ENCODE data around the gene OCLN. TPM values are rescaled to one million over a fixed set of nuclear protein-coding genes. Genes with fewer than 3 reads are reported as not detected.
"Not testable (repeated sequence)": the region's sequence is repeated elsewhere in the genome, so short reads cannot be mapped to it uniquely, and the experiment has no call there.

Gene OCLN, protein sequence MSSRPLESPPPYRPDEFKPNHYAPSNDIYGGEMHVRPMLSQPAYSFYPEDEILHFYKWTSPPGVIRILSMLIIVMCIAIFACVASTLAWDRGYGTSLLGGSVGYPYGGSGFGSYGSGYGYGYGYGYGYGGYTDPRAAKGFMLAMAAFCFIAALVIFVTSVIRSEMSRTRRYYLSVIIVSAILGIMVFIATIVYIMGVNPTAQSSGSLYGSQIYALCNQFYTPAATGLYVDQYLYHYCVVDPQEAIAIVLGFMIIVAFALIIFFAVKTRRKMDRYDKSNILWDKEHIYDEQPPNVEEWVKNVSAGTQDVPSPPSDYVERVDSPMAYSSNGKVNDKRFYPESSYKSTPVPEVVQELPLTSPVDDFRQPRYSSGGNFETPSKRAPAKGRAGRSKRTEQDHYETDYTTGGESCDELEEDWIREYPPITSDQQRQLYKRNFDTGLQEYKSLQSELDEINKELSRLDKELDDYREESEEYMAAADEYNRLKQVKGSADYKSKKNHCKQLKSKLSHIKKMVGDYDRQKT
- total RNA-seq (2021; fragmentation: NEBNext Ultra II Directional; extraction: Animal tissue kit (Norgen Biotek cat#: 25700)): 1 to 10 TPM in 1 of 6 experiments, under 1 TPM in 5; 0.38 to 1.3 (median 0.66) TPM
- long read RNA-seq: 0 reads

- peak within 1 kb of the TSS; percentile 86 for H3K4me3 Mint-ChIP-seq
- H3K4me1 Mint-ChIP-seq (ENCODE audit: low read depth): peaks cover 7% of the 10 kb centered on the region; the same call in 1 of the 2 replicates
- DNase-seq: no peak
- H3K27ac Mint-ChIP-seq: no peak within 1 kb of the TSS
- no peaks in the 10 kb centered on the region for H3K9me3 Mint-ChIP-seq
- no peaks in the 10 kb centered on the region for H3K36me3 Mint-ChIP-seq (ENCODE audit: low read depth)
- no peak for TF ChIP-seq CTCF (IDR thresholded peaks at IDR 0.05)
- H3K27me3 Mint-ChIP-seq (ENCODE audit: insufficient read depth): peaks cover 27% of the 10 kb centered on the region
Observed at GRCh38 chr5:69492391-69492922, at the start of gene OCLN. TSS of gene OCLN (plus strand) at chr5:69492790. CDS start at chr5:69504245, 11,455 bp downstream.

- no peak for TF ChIP-seq CTCF (IDR thresholded peaks at IDR 0.05)
- Mint-ChIP-seq H3K27me3 (ENCODE audit: insufficient read depth) (no peaks in the 10 kb centered on the region), H3K27ac (no peak overlapping the region), H3K9me3 (no peaks in the 10 kb centered on the region), H3K36me3 (ENCODE audit: low read depth) (no peaks in the 10 kb centered on the region), H3K4me1 (ENCODE audit: low read depth) (peaks cover 5% of the 10 kb centered on the region; the same call in 1 of the 2 replicates), H3K4me3 (no peak overlapping the region)
- DNase-seq: no peak
Observed at GRCh38 chr5:69444127-69444754, 48.3 kb upstream of the OCLN start.

DNA sequence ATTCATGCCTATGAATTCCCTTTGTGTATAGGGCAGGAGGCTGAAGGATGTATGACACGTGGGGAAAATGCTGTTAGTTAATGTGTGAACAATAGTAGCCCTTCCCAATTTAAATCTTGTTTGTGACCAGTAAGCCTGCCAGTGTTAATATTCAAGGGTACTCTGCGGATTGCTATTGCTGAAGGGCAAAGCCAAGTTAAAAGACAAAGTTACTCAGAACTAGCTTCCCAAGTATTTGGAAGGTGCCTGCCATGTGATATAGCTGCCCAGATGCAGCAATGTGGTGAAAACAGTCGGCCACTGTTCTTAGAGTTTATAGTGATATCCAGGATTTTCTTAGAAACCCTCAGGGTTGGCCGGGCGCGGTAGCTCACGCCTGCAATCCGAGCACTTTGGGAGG, 43.1 kb upstream of the OCLN start:
- Mint-ChIP-seq H3K27me3 (ENCODE audit: insufficient read depth) (no peaks in the 10 kb centered on the region; the same call in 1 of the 2 replicates), H3K36me3 (ENCODE audit: low read depth) (no peaks in the 10 kb centered on the region), H3K27ac (no peak overlapping the region), H3K9me3 (no peaks in the 10 kb centered on the region), H3K4me3 (no peak overlapping the region), H3K4me1 (ENCODE audit: low read depth) (peaks cover 6% of the 10 kb centered on the region)
- TF ChIP-seq CTCF (IDR thresholded peaks at IDR 0.05): no peak
- no peak for DNase-seq

GRCh38 chr5:69450116-69450515, 42.5 kb upstream of the OCLN start:
- H3K4me1 Mint-ChIP-seq (ENCODE audit: low read depth): peaks cover 6% of the 10 kb centered on the region
- peaks cover 3% of the 10 kb centered on the region; the same call in 1 of the 2 replicates for H3K27me3 Mint-ChIP-seq (ENCODE audit: insufficient read depth)
- H3K36me3 Mint-ChIP-seq (ENCODE audit: low read depth): no peaks in the 10 kb centered on the region
- H3K4me3 Mint-ChIP-seq: peak overlapping the region; percentile 32; the same call in 1 of the 2 replicates
- peak overlapping the region; percentile 41; the same call in 1 of the 2 replicates for H3K27ac Mint-ChIP-seq
- no peak for TF ChIP-seq CTCF (IDR thresholded peaks at IDR 0.05)
- peak; percentile 89 for DNase-seq
- H3K9me3 Mint-ChIP-seq: no peaks in the 10 kb centered on the region

DNA sequence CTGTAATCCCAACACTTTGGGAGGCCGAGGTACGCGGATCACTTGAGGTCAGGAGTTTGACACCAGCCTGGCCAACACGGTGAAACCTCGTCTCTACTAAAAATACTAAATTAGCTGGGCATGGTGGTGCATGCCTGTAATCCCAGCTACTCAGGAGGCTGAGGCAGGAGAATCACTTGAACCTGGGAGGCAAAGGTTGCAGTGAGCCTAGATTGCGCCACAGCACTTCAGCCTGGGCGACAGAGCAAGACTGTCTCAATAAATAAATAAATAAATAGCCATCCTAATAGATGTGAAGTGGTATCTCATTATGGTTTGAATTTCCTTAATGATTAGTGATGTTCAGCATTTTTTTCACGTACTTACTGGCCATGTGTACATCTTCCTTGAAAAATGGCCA, 42.1 kb upstream of the OCLN start:
- not testable (repeated sequence) for H3K4me1 Mint-ChIP-seq (ENCODE audit: low read depth); H3K27me3 Mint-ChIP-seq (ENCODE audit: insufficient read depth); H3K9me3 Mint-ChIP-seq; DNase-seq; H3K36me3 Mint-ChIP-seq (ENCODE audit: low read depth)
- Mint-ChIP-seq H3K4me3 (peak overlapping the region; percentile 32; the same call in 1 of the 2 replicates), H3K27ac (peak overlapping the region; percentile 41; the same call in 1 of the 2 replicates)
